SK-N-MC (cell line): ENCODE results near the gene COMMD2.
A peak's percentile ranks its signal among the peaks of the same experiment; 100 is the strongest.

Experiments used
- DNase-seq: peaks from one replicate; pipeline ENCODE4 v3.0.0-alpha.2; 2011; ENCODE audit warnings: low read depth, low spot score
- H3K27ac ChIP-seq: fragments of 200-600 bp; sonication (generic); 2 replicates; pipeline ENCODE4 v1.5.1; 2016; ENCODE audit warnings: mixed run types
- H3K36me3 ChIP-seq: fragments of 200-600 bp; sonication (generic); 2 replicates; pipeline ENCODE4 v1.6.1; 2017; ENCODE audit warnings: antibody characterized with exemption, low read length, mixed read lengths; ENCODE audit not compliant: insufficient read depth
- H3K4me3 ChIP-seq: fragments of 200-600 bp; sonication (generic); 2 replicates; pipeline ENCODE4 v1.5.1; 2016
- H3K9ac ChIP-seq: fragments of 200-600 bp; sonication (generic); 2 replicates; pipeline ENCODE4 v1.8.0; 2017; ENCODE audit warnings: mixed run types, mixed read lengths; ENCODE audit not compliant: insufficient read length
- H3K9me3 ChIP-seq: fragments of 200-600 bp; sonication (generic); 2 replicates; pipeline ENCODE4 v1.6.1; 2017; ENCODE audit warnings: low read depth, mild to moderate bottlenecking, antibody characterized with exemption, low read length, moderate library complexity, mixed read lengths
- EZH2 ChIP-seq: fragments of 200-600 bp; sonication (generic); IDR thresholded peaks from one replicate; pipeline ENCODE4 v1.6.1; 2017; ENCODE audit warnings: antibody characterized with exemption
- FOXP2 ChIP-seq: optimal IDR thresholded peaks from 2 replicates; pipeline ENCODE3; 2011; ENCODE audit warnings: mild to moderate bottlenecking, moderate library complexity; ENCODE audit not compliant: insufficient read depth; ENCODE audit errors: extremely low read length, control extremely low read depth
- POLR2AphosphoS5 ChIP-seq: IDR thresholded peaks from 2 replicates; pipeline ENCODE4 v1.6.1; 2012; ENCODE audit warnings: mild to moderate bottlenecking, low read depth, low read length, borderline replicate concordance

COMMD2 gene

DNA sequence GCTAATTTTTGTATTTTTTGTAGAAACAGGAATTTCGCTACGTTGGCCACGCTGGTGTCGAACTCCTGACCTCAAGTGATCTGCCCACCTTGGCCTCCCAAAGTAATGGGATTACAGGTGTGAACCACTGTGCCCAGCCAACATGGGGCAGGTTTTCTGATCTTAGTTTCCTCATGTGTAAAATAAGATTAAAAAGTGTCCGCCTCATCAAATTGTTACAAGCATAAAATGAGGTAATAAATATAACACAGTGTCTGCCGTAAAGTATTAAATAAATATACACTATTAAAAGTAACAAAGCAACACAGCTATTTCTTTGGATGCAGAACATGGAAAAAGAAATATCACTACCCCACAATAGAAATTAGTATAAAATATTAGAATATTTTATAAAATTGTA lies 16.4 kb upstream of the COMMD2 start:
- no peaks in the 10 kb centered on the region for H3K9me3 ChIP-seq
- H3K9ac ChIP-seq, result no peak overlapping the region
- no peak for TF ChIP-seq EZH2
- no peak for TF ChIP-seq POLR2AphosphoS5
- no peak for TF ChIP-seq FOXP2

DNA sequence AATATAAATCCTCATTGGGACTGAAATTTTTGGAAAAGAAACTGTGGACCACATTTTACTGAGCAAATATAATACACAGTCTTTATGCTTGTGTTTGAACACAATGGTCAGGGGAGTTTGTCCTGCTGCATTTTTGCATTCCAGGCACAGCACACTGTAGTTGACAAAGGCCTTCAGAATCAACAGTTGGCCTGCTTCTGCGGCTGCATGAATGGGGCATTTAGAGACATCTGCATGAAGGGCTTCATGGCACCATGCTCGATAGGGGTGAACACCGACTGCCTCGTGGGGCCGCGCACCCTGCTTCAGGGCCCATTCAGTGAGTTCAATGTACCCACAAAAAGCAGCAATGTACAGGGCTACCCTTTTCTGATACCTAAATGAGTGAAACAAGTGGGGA lies 15.4 kb upstream of the COMMD2 start:
- no peak for TF ChIP-seq FOXP2
- TF ChIP-seq EZH2, result no peak
- no peak for TF ChIP-seq POLR2AphosphoS5
- no peaks in the 10 kb centered on the region for H3K9me3 ChIP-seq
- DNase-seq, result no peak
- H3K4me3 ChIP-seq, result no peak overlapping the region
- no peaks in the 10 kb centered on the region for H3K36me3 ChIP-seq
- no peak overlapping the region for H3K9ac ChIP-seq
- no peak overlapping the region for H3K27ac ChIP-seq

More for the DNA sequence above, 16.4 kb upstream of the COMMD2 start:
- DNase-seq, result no peak
- Histone ChIP-seq H3K4me3 (no peak overlapping the region), H3K36me3 (no peaks in the 10 kb centered on the region), H3K27ac (no peak overlapping the region)

DNA sequence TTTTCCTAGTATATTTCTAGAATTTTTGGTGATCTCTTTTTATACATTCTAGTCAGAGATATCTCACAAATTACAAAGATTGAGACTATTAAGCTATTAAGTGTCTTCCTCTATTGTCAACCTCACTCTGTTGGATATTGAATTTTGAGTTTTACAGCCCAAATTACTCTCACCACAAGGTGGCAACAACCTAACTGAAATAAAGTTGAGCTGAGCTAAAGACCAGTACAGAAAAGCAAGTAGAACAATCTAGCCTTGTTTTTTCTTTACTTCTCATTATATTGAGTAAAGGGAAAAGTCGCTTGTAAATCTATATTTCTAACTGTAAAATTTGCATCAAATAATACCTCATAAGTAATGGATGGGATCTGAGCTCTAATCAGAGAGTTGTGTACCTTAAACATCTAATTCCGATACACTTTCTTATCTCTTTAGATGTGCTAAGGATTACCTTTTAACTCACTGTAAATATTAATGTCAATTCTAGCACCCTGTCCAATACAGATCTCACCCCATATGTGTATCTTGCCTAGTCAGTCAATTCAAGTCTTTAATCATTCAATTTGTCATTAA lies 13.6 kb upstream of the COMMD2 start:
- no peaks in the 10 kb centered on the region for H3K9me3 ChIP-seq
- no peaks in the 10 kb centered on the region for H3K36me3 ChIP-seq
- H3K4me3 ChIP-seq, result no peak overlapping the region
- H3K27ac ChIP-seq, result no peak overlapping the region
- peak; percentile 26 for DNase-seq
- TF ChIP-seq FOXP2, result no peak
- no peak for TF ChIP-seq EZH2
- TF ChIP-seq POLR2AphosphoS5, result no peak
- no peak overlapping the region for H3K9ac ChIP-seq

DNA sequence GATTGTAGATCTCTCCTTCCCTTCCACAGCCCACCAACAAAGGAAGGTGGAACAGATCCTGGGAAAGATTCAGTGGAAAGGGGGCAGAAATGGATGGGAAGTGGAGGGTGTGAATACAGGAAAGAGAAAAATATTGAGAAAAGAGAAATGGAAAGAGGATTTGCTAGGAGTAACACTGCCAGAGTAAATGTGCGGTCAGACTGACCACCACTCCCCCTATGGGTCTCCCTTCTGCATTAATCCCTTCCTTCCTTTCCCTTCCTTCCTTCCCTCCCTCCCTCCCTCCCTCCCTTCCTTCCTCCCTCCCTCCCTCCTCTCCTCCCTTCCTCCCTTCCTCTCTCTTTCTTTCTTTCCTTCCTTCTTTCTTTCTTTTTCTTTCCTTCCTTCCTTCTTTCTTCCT lies 12.0 kb upstream of the COMMD2 start:
- no peaks in the 10 kb centered on the region for H3K9me3 ChIP-seq
- H3K36me3 ChIP-seq, result no peaks in the 10 kb centered on the region
- no peak overlapping the region for H3K9ac ChIP-seq
- no peak overlapping the region for H3K4me3 ChIP-seq
- TF ChIP-seq FOXP2, result no peak
- TF ChIP-seq POLR2AphosphoS5, result no peak
- no peak for TF ChIP-seq EZH2
- H3K27ac ChIP-seq, result no peak overlapping the region
- no peak for DNase-seq

DNA sequence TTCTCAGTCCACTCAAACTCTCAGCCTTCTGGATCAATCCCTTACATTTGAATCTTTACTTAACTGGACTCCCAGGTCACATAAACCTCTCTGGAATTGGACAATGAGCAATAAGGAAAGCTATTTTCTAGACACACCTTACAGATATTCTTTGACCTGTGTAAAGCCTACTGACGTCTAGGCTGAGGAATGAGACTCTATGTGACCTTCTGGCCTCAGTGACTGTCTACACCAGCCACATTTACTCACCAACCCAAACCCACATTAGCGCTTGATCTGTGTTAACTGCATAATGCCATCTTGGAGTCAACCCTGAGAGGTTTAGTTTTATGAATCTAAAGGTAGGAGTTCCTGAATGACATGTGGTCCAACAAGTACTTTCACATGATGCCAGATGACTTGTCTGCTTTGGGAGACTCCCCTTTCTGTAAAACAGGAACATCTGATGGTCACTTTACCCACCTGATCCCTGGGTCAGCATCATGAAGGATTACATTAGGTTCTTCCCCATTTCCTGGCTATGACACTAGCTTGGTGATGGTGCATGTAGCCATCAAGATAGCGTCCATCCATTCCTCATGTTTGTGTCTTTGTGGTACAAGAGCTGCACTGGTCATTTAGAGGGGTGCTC lies 11.4 kb upstream of the COMMD2 start:
- no peaks in the 10 kb centered on the region for H3K36me3 ChIP-seq
- H3K9me3 ChIP-seq, result no peaks in the 10 kb centered on the region
- TF ChIP-seq FOXP2 (no peak), POLR2AphosphoS5 (no peak), EZH2 (no peak)
- DNase-seq, result no peak
- no peak overlapping the region for H3K4me3 ChIP-seq
- no peak overlapping the region for H3K27ac ChIP-seq
- no peak overlapping the region for H3K9ac ChIP-seq

DNA sequence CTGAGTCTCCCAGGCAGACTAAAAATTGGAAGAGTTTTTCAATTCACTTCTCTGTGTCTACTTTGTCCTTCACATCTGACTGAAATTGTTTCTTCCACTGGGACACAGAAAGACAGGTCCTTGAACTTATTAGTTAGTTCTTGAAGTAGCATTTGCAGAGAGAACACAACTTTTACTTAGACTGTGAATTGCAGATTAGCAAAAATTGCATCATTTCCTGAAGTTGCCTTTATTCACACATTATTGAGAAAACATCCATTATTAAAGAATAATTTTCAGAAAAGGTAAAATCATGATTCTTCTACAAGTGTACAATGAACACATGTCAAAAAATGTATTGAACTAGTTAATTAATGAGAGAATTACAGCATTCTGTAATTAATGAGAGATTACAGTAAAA lies 1.4 kb upstream of the COMMD2 start:
- DNase-seq, result peak; percentile 69
- Histone ChIP-seq H3K4me3 (peak overlapping the region; percentile 54), H3K9ac (peak overlapping the region; percentile 51), H3K36me3 (peaks cover 26% of the 10 kb centered on the region), H3K27ac (peak overlapping the region; percentile 95), H3K9me3 (no peaks in the 10 kb centered on the region)
- TF ChIP-seq POLR2AphosphoS5 (no peak), FOXP2 (no peak), EZH2 (no peak)

DNA sequence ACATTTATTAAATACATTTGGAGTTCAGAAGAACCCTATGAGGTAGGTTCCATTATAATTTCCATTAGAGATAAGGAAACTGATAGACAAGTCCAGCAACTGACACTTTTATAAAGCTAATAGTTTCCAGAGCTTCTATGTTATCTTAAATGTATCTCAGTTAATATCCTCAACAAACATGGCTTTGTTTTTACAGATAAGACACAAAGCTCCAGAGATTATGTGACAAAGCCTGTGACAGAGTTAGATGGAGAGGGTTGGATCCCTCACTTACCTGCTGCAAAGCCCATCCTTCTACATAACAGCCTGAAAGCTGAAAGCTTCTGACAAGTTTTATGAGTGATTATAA lies 473 bp upstream of the COMMD2 start:
- peak overlapping the region; percentile 89 for H3K4me3 ChIP-seq

DNA sequence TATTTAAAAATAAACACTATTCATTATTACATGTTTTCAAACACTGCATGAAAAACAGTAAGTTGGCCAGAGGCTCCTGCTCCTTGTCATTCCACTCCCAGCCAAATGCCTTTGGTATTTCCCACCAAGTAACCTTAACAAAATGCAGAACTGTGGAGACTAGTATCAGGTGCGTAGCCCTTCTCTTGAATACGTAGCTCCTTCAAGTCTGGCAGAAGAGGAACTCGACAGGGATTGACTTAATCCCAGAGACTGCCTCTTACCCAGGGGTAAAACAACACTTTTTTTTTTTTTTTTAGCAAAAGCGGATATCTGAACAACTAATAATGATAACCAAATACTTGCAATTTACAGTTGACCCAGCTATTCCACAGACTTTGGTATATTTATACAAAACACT lies 738 bp downstream of the COMMD2 start:
- Histone ChIP-seq H3K27ac (no peak overlapping the region), H3K9ac (peak overlapping the region; percentile 77), H3K9me3 (no peaks in the 10 kb centered on the region), H3K36me3 (peaks cover 46% of the 10 kb centered on the region), H3K4me3 (peak overlapping the region; percentile 89)
- DNase-seq, result no peak
- TF ChIP-seq POLR2AphosphoS5 (no peak), EZH2 (no peak), FOXP2 (no peak)

More for the DNA sequence above, 473 bp upstream of the COMMD2 start:
- peaks cover 36% of the 10 kb centered on the region for H3K36me3 ChIP-seq
- H3K27ac ChIP-seq, result peak overlapping the region; percentile 95
- peak overlapping the region; percentile 77 for H3K9ac ChIP-seq
- no peaks in the 10 kb centered on the region for H3K9me3 ChIP-seq
- TF ChIP-seq EZH2, result no peak
- no peak for TF ChIP-seq POLR2AphosphoS5
- TF ChIP-seq FOXP2, result no peak
- no peak for DNase-seq

DNA sequence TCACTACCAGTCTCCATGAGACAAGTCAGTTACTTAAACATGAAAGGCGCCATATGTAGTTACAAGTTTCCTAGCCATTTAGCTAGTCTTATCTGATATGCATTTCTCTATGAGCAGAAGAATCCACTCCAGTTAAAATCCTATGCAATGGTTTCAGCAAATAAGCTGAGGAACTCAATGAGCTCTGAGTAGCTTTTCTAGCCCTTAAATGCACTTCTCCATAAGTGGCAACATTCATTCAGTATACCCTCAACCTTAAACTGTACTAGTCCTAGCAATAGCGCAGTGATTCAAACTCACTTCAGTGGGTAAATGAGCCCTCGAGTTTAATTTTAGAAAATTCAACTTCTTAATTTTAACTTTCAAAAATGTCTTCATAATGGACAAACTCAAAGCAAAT lies 7.7 kb downstream of the COMMD2 start:
- no peak overlapping the region for H3K27ac ChIP-seq
- H3K9ac ChIP-seq, result no peak overlapping the region
- H3K9me3 ChIP-seq, result no peaks in the 10 kb centered on the region
- peaks cover 90% of the 10 kb centered on the region for H3K36me3 ChIP-seq
- H3K4me3 ChIP-seq, result no peak overlapping the region
- DNase-seq, result no peak
- TF ChIP-seq EZH2, result no peak
- no peak for TF ChIP-seq FOXP2
- TF ChIP-seq POLR2AphosphoS5, result no peak
